RKO (cell line): Measurements from ENCODE around the gene GATM.
"Not testable (repeated sequence)": the region's sequence is repeated elsewhere in the genome, so short reads cannot be mapped to it uniquely, and the experiment has no call there.

Experiments
- DNase-seq: peaks from one replicate; pipeline ENCODE4 v3.0.0-alpha.2; 2016; ENCODE audit warnings: low spot score

Gene GATM

GRCh38 chr15:45351227-45351626, 27.1 kb downstream of the GATM start:
- no peak for DNase-seq

- no peak for DNase-seq
Measured at GRCh38 chr15:45349623-45350022, 28.7 kb downstream of the GATM start.

- DNase-seq, result no peak
Measured at GRCh38 chr15:45347989-45348388, 30.4 kb downstream of the GATM start.

- no peak for DNase-seq
Measured at GRCh38 chr15:45347033-45347432, 31.3 kb downstream of the GATM start.

- no peak for DNase-seq
Measured at GRCh38 chr15:45346381-45346780, 32.0 kb downstream of the GATM start.

- no peak for DNase-seq
Measured at GRCh38 chr15:45343258-45343860, 35.0 kb downstream of the GATM start.

GRCh38 chr15:45341790-45342189, 36.6 kb downstream of the GATM start:
- DNase-seq, result no peak

GRCh38 chr15:45340429-45340828, 37.9 kb downstream of the GATM start:
- DNase-seq, result no peak

- no peak for DNase-seq
Measured at GRCh38 chr15:45338417-45338816, 39.9 kb downstream of the GATM start.

GRCh38 chr15:45337224-45337623, 41.1 kb downstream of the GATM start:
- DNase-seq, result no peak

GRCh38 chr15:45333550-45333949, 44.8 kb downstream of the GATM start:
- DNase-seq, result no peak

GRCh38 chr15:45332694-45333093, 45.6 kb downstream of the GATM start:
- no peak for DNase-seq

GRCh38 chr15:45331972-45332371, 46.4 kb downstream of the GATM start:
- DNase-seq, result no peak

- no peak for DNase-seq
Measured at GRCh38 chr15:45328663-45329062, 49.7 kb downstream of the GATM start.

GRCh38 chr15:45326741-45327140, 51.6 kb downstream of the GATM start:
- no peak for DNase-seq

- DNase-seq, result no peak
Measured at GRCh38 chr15:45326280-45326679, 52.1 kb downstream of the GATM start.

GRCh38 chr15:45320581-45321205, 57.7 kb downstream of the GATM start:
- DNase-seq, result peak; percentile 27

GRCh38 chr15:45319472-45320214, 58.7 kb downstream of the GATM start:
- DNase-seq, result no peak

GRCh38 chr15:45314960-45315359, 63.4 kb downstream of the GATM start:
- DNase-seq, result no peak

- DNase-seq, result not testable (repeated sequence)
Measured at GRCh38 chr15:45314117-45314516, 64.2 kb downstream of the GATM start.
